Measurements from ENCODE around the gene UST. TPM values are rescaled to one million over a fixed set of nuclear protein-coding genes. Genes with fewer than 3 reads are reported as not detected.

UST gene
- total and polyA plus RNA-seq, 2 donors (not counting 1 experiment from before 2014, with no cell fraction given), result 7.3 to 16.9 TPM

GRCh38 chr6:148727104-148727503, 19.7 kb upstream of the UST start:
- TF ChIP-seq EZH2 (IDR thresholded peaks at IDR 0.05; ENCODE audit: borderline replicate concordance, insufficient read depth, low read depth, low read length, poor library complexity, severe bottlenecking), result no peak
- TF ChIP-seq, protein P1, sequence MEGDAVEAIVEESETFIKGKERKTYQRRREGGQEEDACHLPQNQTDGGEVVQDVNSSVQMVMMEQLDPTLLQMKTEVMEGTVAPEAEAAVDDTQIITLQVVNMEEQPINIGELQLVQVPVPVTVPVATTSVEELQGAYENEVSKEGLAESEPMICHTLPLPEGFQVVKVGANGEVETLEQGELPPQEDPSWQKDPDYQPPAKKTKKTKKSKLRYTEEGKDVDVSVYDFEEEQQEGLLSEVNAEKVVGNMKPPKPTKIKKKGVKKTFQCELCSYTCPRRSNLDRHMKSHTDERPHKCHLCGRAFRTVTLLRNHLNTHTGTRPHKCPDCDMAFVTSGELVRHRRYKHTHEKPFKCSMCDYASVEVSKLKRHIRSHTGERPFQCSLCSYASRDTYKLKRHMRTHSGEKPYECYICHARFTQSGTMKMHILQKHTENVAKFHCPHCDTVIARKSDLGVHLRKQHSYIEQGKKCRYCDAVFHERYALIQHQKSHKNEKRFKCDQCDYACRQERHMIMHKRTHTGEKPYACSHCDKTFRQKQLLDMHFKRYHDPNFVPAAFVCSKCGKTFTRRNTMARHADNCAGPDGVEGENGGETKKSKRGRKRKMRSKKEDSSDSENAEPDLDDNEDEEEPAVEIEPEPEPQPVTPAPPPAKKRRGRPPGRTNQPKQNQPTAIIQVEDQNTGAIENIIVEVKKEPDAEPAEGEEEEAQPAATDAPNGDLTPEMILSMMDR (IDR thresholded peaks at IDR 0.05), result no peak
- H3K36me3 ChIP-seq (replicated peaks in 1 of 2; ENCODE audit: control extremely low read depth in 1 of 2, control insufficient read depth in 1 of 2, extremely low read depth in 1 of 2, insufficient read depth in 2 of 2, low read length in 1 of 2), result no peaks in the 10 kb centered on the region
- WGBS (ENCODE audit: insufficient coverage), result no CpG with 5 or more reads among the region's 1 CpG
- no peaks in the 10 kb centered on the region for H3K4me1 ChIP-seq (ENCODE audit: control insufficient read depth in 2 of 2, insufficient read depth in 2 of 2, low read length in 2 of 2)
- H3K4me2 ChIP-seq (replicated peaks; ENCODE audit: low read depth, low read length, poor library complexity, severe bottlenecking), result no peak overlapping the region
- H3K9ac ChIP-seq (ENCODE audit: low read length), result no peak overlapping the region
- Mint-ChIP-seq H3K9me3 (ENCODE audit: insufficient read depth) (peaks cover 11% of the 10 kb centered on the region), H3K27me3 (peaks cover 12% of the 10 kb centered on the region), H3K4me3 (no peak overlapping the region), H3K4me1 (no peaks in the 10 kb centered on the region), H3K27ac (no peak overlapping the region)
- CTCF ChIA-PET, result no interaction called here
- H4K20me1 ChIP-seq (ENCODE audit: control insufficient read depth, insufficient read depth, low read length, poor library complexity, severe bottlenecking), result no peaks in the 10 kb centered on the region
- POLR2A ChIA-PET, result interaction anchor here (0.6 kb wide), 1 partner anchor 1993 kb away, joined by 3 read pairs; no protein-coding TSS in a partner anchor
- H3K79me2 ChIP-seq (ENCODE audit: control insufficient read depth, insufficient read depth, low read length), result no peaks in the 10 kb centered on the region
- intact Hi-C loops (cut with micrococcal nuclease), result no loop called here
- H3K9me3 ChIP-seq (ENCODE audit: control extremely low read depth in 1 of 3, control insufficient read depth in 2 of 3, insufficient read depth in 1 of 3, low read length in 2 of 3), result peaks cover 0 to 7% (median 3%) of the 10 kb centered on the region in 3 donors
- no peak for ATAC-seq (ENCODE audit: low read depth)
- no peak for DNase-seq
- no peak overlapping the region for H3K4me3 ChIP-seq (ENCODE audit: control extremely low read depth in 1 of 5, extremely low read depth in 1 of 5, insufficient read depth in 1 of 5, low read depth in 2 of 5, low read length in 4 of 5)
- H2AFZ ChIP-seq (ENCODE audit: insufficient read depth, low read depth, low read length, poor library complexity, severe bottlenecking), result no peak overlapping the region
- no peaks in the 10 kb centered on the region for H3K27me3 ChIP-seq (replicated peaks in 1 of 4; ENCODE audit: control extremely low read depth in 1 of 4, control insufficient read depth in 3 of 4, insufficient read depth in 4 of 4, low read length in 3 of 4)
- H3K27ac ChIP-seq (ENCODE audit: low read length in 2 of 2), result no peak overlapping the region

DNA sequence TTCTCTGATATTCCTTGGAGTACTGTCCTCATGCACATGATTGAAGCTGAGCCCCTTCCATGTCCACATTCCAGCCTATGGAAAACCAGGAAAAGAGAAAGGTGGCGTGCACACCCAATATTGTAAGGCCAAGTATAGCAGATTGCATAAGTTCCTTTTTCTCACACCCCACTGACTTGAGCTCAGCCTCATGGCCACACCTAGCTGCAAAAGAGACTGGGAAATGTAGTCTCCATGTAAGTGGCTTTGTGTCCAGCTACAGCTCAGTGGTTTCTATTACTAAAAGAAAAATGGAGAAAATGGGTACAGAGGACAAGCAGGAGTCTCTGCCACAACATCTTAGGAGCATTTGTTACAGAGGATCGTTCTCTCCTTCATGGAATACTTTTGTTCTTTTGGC, 10.8 kb upstream of the UST start:
- no peaks in the 10 kb centered on the region for H3K79me2 ChIP-seq (ENCODE audit: control insufficient read depth, insufficient read depth, low read length)
- peaks cover 23% of the 10 kb centered on the region for H3K4me1 Mint-ChIP-seq
- no peaks in the 10 kb centered on the region for H4K20me1 ChIP-seq (ENCODE audit: control insufficient read depth, insufficient read depth, low read length, poor library complexity, severe bottlenecking)
- intact Hi-C loops (cut with micrococcal nuclease), result no loop called here
- H3K27ac ChIP-seq (ENCODE audit: low read length in 2 of 2), result no peak overlapping the region
- no peaks in the 10 kb centered on the region for H3K36me3 ChIP-seq (replicated peaks in 1 of 2; ENCODE audit: control extremely low read depth in 1 of 2, control insufficient read depth in 1 of 2, extremely low read depth in 1 of 2, insufficient read depth in 2 of 2, low read length in 1 of 2)
- H2AFZ ChIP-seq (ENCODE audit: insufficient read depth, low read depth, low read length, poor library complexity, severe bottlenecking), result peak overlapping the region; percentile 41
- no peak for ATAC-seq (ENCODE audit: low read depth)
- H3K4me3 ChIP-seq (ENCODE audit: control extremely low read depth in 1 of 5, extremely low read depth in 1 of 5, insufficient read depth in 1 of 5, low read depth in 2 of 5, low read length in 4 of 5), result no peak overlapping the region
- CTCF ChIA-PET, result interaction anchor here (1.1 to 1.9 kb wide), 2 partner anchors 158 to 176 kb away, joined by 3 to 8 read pairs; no protein-coding TSS in a partner anchor
- no CpG with 5 or more reads among the region's 2 CpGs for WGBS (ENCODE audit: insufficient coverage)
- H3K4me1 ChIP-seq (ENCODE audit: control insufficient read depth in 2 of 2, insufficient read depth in 2 of 2, low read length in 2 of 2), result peaks cover 11 to 15% of the 10 kb centered on the region in 2 donors
- H3K27me3 ChIP-seq (replicated peaks in 1 of 4; ENCODE audit: control extremely low read depth in 1 of 4, control insufficient read depth in 3 of 4, insufficient read depth in 4 of 4, low read length in 3 of 4), result no peaks in the 10 kb centered on the region
- H3K9me3 Mint-ChIP-seq (ENCODE audit: insufficient read depth), result no peaks in the 10 kb centered on the region
- H3K9me3 ChIP-seq (ENCODE audit: control extremely low read depth in 1 of 3, control insufficient read depth in 2 of 3, insufficient read depth in 1 of 3, low read length in 2 of 3), result no peaks in the 10 kb centered on the region
- no peak for DNase-seq
- no peaks in the 10 kb centered on the region for H3K27me3 Mint-ChIP-seq
- H3K9ac ChIP-seq (ENCODE audit: low read length), result no peak overlapping the region
- peak overlapping the region; percentile 28 for H3K4me2 ChIP-seq (replicated peaks; ENCODE audit: low read depth, low read length, poor library complexity, severe bottlenecking)
- POLR2A ChIA-PET, result no interaction called here
- no peak overlapping the region for H3K4me3 Mint-ChIP-seq
- no peak overlapping the region for H3K27ac Mint-ChIP-seq
- TF ChIP-seq EZH2 (IDR thresholded peaks at IDR 0.05; ENCODE audit: borderline replicate concordance, insufficient read depth, low read depth, low read length, poor library complexity, severe bottlenecking), result no peak
- TF ChIP-seq, protein P1 (IDR thresholded peaks at IDR 0.05), result no peak
